Measurements from ENCODE around the gene KRTAP10-3. TPM values are rescaled to one million over a fixed set of nuclear protein-coding genes. Genes with fewer than 3 reads are reported as not detected.

Gene KRTAP10-3
- total and polyA plus RNA-seq, 9 of the 15 experiments (the other 6 are each of a cell fraction or from before 2014, with no cell fraction given) = not detected

DNA sequence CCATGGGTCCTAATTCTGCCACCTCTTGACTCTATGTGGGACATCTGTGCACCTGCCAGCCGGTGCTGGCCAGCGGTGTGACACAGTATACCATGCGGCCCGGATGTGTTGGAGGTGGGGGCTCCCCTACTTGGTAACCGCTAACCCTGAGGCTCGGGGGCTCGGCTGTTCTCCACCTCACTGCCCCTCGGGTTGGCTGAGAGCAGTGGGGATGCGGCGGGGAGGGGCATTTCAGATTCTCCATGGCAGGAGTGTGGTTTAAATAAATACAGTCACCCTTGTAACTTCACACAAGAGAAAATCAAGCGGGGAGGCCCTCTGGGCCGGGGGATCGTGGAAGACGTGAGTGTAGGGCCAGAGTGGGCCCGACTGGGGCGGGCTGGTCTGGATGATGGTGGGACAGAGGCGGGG, 29.6 kb downstream of the KRTAP10-3 start (continued):
- TF ChIP-seq CEBPB (tag; IDR thresholded peaks at IDR 0.05) (no peak), ZNF12 (CRISPR knock-in tag; IDR thresholded peaks at IDR 0.05) (no peak), RBM14 (IDR thresholded peaks at IDR 0.05; ENCODE audit: borderline replicate concordance, insufficient read depth, low read depth, low read length) (no peak), ZNF140 (CRISPR knock-in tag; IDR thresholded peaks at IDR 0.05) (no peak), ZNF263 (CRISPR knock-in tag; IDR thresholded peaks at IDR 0.05; ENCODE audit: borderline replicate concordance) (no peak)

DNA sequence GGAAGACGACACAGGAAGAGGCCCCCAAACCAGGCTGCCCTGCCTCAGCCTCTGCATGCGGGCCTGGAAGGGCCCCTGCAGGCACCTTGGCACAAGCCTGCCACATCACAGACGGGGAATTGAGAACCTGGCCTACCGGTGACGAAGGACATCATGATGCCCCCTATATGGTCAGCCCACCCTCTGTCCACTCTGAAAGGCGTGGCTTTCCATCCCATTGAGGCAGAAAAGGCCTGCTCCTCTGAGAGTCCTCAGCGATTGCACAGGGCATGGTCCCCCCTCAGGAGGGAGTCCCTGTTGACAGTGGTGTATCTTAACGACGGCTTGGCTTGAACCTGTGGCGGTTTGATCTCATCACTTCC, 30.0 kb downstream of the KRTAP10-3 start:
- Histone ChIP-seq H4K20me1 (replicated peaks; ENCODE audit: control insufficient read depth, insufficient read depth, low read length) (peaks cover 18% of the 10 kb centered on the region; the same call in 1 of the 2 replicates), H3K79me2 (ENCODE audit: control insufficient read depth, insufficient read depth, low read length) (no peaks in the 10 kb centered on the region), H3K4me3 (no peak overlapping the region), H3K4me2 (ENCODE audit: insufficient read depth, low read length) (no peak overlapping the region), H3K9me3 (replicated peaks; ENCODE audit: control insufficient read depth, insufficient read depth, low read depth, low read length) (peaks cover 16% of the 10 kb centered on the region; the same call in 1 of the 2 replicates), H3K36me3 (ENCODE audit: control insufficient read depth, insufficient read depth, low read length) (no peaks in the 10 kb centered on the region), H3K4me1 (replicated peaks in 1 of 2; ENCODE audit: control insufficient read depth in 2 of 2, insufficient read depth in 2 of 2, low read length in 2 of 2) (peaks cover 0 to 14% of the 10 kb centered on the region in 2 experiments; a peak in 1 of 5 replicates), H3K27ac (ENCODE audit: extremely low read depth, low read depth, low read length) (no peak overlapping the region), H2AFZ (ENCODE audit: low read depth, low read length) (no peak overlapping the region), H3K27me3 (ENCODE audit: control insufficient read depth in 2 of 2, insufficient read depth in 2 of 2, low read length in 2 of 2) (peaks cover 44 to 84% of the 10 kb centered on the region in 2 experiments), H3K9me1 (ENCODE audit: control insufficient read depth, insufficient read depth, low read length) (no peaks in the 10 kb centered on the region), H3K9ac (ENCODE audit: insufficient read depth in 1 of 2, low read depth in 2 of 2, low read length in 2 of 2) (no peak overlapping the region)
- in situ Hi-C loops (cut with MboI) (no loop called here), intact Hi-C loops (cut with micrococcal nuclease) (no loop called here)
- FAIRE-seq (no peak), DNase-seq (ENCODE audit: extremely low read depth in 1 of 4, low spot score in 3 of 4) (no peak), ATAC-seq (no peak)
- no TSS peak for BruUV-seq (replicated peaks)
- WGBS (ENCODE audit: insufficient coverage, low coverage, missing lambda C conversion rate) = under 1% methylated on average over 10 of the region's 10 CpGs
- ChIA-PET POLR2A (no interaction called here), CTCF (ENCODE audit: low intra/inter-chr PET ratio) (no interaction called here)
- TF ChIP-seq, protein P1, sequence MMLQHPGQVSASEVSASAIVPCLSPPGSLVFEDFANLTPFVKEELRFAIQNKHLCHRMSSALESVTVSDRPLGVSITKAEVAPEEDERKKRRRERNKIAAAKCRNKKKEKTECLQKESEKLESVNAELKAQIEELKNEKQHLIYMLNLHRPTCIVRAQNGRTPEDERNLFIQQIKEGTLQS (IDR thresholded peaks at IDR 0.05) = no peak
- TF ChIP-seq, protein P1 (CRISPR knock-in tag; conservative IDR thresholded peaks at IDR 0.05) = no peak
- TF ChIP-seq COPS2 (conservative IDR thresholded peaks at IDR 0.05) (no peak), ZNF77 (CRISPR knock-in tag; IDR thresholded peaks at IDR 0.05) (no peak), HNRNPLL (IDR thresholded peaks at IDR 0.05; ENCODE audit: low read depth, low read length, poor library complexity, severe bottlenecking) (no peak), TCF3 (CRISPR knock-in tag; IDR thresholded peaks at IDR 0.05) (no peak), STAT5B (CRISPR knock-in tag; IDR thresholded peaks at IDR 0.05) (no peak), KLF13 (tag; IDR thresholded peaks at IDR 0.05; ENCODE audit: borderline replicate concordance, low read depth) (no peak)
- TF ChIP-seq, protein P2, sequence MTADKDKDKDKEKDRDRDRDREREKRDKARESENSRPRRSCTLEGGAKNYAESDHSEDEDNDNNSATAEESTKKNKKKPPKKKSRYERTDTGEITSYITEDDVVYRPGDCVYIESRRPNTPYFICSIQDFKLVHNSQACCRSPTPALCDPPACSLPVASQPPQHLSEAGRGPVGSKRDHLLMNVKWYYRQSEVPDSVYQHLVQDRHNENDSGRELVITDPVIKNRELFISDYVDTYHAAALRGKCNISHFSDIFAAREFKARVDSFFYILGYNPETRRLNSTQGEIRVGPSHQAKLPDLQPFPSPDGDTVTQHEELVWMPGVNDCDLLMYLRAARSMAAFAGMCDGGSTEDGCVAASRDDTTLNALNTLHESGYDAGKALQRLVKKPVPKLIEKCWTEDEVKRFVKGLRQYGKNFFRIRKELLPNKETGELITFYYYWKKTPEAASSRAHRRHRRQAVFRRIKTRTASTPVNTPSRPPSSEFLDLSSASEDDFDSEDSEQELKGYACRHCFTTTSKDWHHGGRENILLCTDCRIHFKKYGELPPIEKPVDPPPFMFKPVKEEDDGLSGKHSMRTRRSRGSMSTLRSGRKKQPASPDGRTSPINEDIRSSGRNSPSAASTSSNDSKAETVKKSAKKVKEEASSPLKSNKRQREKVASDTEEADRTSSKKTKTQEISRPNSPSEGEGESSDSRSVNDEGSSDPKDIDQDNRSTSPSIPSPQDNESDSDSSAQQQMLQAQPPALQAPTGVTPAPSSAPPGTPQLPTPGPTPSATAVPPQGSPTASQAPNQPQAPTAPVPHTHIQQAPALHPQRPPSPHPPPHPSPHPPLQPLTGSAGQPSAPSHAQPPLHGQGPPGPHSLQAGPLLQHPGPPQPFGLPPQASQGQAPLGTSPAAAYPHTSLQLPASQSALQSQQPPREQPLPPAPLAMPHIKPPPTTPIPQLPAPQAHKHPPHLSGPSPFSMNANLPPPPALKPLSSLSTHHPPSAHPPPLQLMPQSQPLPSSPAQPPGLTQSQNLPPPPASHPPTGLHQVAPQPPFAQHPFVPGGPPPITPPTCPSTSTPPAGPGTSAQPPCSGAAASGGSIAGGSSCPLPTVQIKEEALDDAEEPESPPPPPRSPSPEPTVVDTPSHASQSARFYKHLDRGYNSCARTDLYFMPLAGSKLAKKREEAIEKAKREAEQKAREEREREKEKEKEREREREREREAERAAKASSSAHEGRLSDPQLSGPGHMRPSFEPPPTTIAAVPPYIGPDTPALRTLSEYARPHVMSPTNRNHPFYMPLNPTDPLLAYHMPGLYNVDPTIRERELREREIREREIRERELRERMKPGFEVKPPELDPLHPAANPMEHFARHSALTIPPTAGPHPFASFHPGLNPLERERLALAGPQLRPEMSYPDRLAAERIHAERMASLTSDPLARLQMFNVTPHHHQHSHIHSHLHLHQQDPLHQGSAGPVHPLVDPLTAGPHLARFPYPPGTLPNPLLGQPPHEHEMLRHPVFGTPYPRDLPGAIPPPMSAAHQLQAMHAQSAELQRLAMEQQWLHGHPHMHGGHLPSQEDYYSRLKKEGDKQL (CRISPR knock-in tag; IDR thresholded peaks at IDR 0.05; ENCODE audit: borderline replicate concordance) = no peak
- TF ChIP-seq, protein P3, sequence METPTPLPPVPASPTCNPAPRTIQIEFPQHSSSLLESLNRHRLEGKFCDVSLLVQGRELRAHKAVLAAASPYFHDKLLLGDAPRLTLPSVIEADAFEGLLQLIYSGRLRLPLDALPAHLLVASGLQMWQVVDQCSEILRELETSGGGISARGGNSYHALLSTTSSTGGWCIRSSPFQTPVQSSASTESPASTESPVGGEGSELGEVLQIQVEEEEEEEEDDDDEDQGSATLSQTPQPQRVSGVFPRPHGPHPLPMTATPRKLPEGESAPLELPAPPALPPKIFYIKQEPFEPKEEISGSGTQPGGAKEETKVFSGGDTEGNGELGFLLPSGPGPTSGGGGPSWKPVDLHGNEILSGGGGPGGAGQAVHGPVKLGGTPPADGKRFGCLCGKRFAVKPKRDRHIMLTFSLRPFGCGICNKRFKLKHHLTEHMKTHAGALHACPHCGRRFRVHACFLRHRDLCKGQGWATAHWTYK (CRISPR knock-in tag; IDR thresholded peaks at IDR 0.05) = no peak
